Right renal pelvis (tissue), 4 donors: ENCODE results near the gene SRL. TPM values are rescaled to one million over a fixed set of nuclear protein-coding genes. Genes with fewer than 3 reads are reported as not detected.
"Not testable (repeated sequence)": the region's sequence is repeated elsewhere in the genome, so short reads cannot be mapped to it uniquely, and the experiment has no call there.

Experiments used
- DNase-seq, 4 donors: peaks; one replicate each; pipeline ENCODE4 v3.0.0-alpha.2; 2013; ENCODE audit warnings: low read depth in 4 of 4, low spot score in 3 of 4, missing footprints in 1 of 4
- polyA plus RNA-seq, 4 donors: library from polyadenylated mRNA; unstranded; fragments of 120-200 nt; gene quantifications; one replicate each; pipeline ENCODE4 v1.2.1, GENCODE V29; 2013; ENCODE audit not compliant: insufficient read length in 4 of 4

Gene SRL
- polyA plus RNA-seq, 4 donors: 1.2 to 1.7 (median 1.4) TPM

DNA sequence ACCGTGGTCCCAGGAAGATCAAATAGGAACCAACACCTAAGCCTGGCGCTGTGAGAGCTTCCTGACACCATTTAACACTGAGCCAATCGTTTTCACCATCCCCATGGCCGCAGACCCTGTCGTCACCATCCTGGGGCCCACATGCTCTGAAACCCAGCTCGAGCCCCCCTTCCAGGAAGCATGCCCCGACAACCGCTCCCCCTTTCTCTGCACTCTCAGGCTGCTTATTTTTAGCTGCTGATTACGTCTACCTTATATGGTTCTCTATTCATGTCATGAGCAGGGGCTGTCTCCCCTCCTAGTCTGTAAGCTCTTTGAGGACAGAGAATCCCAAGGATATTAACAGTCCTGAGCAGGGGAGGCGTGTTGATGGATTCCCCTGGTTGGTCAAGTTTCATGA is 10.5 kb downstream of the SRL start:
- DNase-seq: no peak

GRCh38 chr16:4227040-4227332 is 14.9 kb downstream of the SRL start:
- no peak for DNase-seq

DNA sequence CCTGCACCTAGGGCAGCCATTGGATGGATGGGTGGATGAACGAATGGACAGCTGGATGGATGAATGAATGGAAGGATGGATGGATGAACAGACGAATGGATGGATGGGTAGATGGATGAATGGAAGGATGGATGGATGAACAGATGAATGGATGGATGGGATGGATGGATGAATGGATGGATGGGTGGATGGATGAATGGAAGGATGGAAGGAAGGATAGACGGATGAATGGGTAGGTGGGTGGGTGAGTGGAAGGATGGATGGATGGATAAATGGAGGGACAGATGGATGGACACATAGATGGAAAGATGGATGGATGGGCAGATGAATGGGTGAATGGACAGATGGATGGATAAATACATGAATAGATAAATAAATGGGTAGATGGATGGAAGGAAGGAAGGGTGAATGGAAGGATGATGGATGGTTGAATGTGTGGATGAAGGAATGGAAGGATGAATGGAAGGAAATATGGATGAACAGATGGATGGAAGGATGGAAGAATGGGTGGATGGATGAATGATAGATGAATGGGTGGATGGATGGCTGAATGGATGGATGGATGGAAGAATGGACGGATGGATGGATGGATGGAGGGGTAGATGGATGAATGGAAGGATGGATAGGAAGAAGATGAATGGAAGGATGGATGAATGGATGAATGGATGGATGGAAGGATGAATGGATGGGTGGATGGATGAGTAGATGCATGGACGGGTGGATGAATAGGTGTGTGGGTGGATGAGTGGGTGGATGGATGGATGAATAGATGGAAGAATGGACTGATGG is 15.4 kb downstream of the SRL start:
- DNase-seq: no peak

DNA sequence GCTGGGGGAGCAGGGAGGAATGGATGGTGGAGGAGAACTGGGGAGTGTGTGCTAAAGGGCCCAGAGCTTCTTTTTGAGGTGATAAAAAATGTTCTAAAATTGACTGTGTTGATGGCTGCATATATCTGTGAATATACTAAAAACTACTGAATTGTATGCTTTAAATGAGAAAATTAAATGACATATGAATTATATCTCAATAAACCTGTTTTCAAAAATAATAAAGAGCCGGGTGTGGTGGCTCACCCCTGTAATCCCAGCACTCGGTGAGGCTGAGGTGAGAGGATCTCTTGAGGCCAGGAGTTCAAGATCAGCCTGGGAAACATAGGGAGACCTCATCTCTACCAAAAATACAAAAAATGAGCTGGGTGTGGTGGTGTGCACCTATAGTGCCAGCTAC is 16.8 kb downstream of the SRL start:
- no peak for DNase-seq

DNA sequence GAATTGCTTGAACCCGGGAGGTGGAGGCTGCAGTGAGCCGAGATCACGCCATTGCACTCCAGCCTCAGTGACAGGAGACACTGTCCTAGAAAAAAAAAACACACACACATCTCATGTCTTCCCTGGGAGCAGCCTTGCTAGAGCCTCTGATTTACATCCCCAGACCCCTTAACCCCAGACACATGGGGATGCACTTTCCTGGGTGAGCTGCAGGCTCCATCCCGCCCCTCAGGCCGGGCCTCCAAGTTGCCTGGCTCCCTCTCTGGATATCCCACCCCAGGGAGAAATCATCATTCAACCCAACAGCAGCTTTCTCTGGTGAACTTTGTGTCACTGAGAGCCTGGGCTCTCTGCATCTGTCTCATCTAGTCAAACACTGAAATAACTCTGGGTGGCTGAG is 21.5 kb downstream of the SRL start:
- no peak for DNase-seq

- no peak for DNase-seq
These were observed 23.7 kb downstream of the SRL start for GRCh38 chr16:4218202-4218601.

DNA sequence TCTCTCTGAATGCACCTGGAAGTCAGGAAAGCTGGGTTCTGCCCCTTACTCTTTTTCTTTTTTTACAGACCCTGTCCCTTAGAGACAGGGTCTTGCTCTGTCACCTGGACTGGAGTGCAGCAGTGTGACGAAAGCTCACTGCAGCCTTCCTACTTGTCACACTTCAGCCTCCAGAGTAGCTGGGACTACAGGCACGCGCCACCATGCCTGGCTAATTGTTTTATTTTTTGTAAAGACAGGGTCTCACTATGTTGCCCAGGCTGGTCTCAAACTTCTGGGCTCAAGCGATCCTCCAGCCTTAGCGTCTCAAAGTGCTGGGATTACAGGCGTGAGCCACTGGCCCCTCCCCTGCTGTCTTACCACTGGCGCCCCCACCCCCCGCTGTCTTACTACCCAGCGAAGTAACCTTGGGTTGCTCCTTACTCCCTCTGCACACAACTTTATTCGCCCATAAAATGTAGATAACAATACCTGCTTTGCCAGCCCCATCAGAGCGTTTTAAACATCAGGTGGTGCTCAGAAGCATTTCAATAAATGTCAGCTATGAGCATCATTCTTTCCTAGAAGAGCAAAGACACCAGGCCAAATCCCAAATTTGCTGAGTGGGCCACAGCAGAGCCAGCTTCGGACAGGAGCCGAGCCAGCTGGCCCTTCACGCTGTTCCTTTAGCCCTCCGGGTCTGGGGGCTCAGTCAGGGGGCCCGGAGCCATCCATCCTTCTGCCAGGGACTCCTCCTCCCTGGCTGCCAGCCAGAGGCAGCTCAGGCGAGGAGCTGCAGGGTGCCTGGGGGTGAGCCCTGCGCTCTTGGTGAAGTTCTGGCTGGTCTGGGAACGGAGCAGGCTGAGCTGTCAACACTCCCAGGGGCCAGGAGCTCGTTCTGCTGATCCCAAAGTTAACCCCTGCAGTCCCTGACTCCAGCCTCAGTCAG is 24.4 kb downstream of the SRL start:
- no peak for DNase-seq

GRCh38 chr16:4216596-4216995 is 25.3 kb downstream of the SRL start:
- no peak for DNase-seq

GRCh38 chr16:4215106-4215505 is 26.8 kb downstream of the SRL start:
- no peak for DNase-seq

GRCh38 chr16:4214215-4214621 is 27.7 kb downstream of the SRL start:
- no peak for DNase-seq

- no peak for DNase-seq
These were observed 28.1 kb downstream of the SRL start for GRCh38 chr16:4213737-4214136.

DNA sequence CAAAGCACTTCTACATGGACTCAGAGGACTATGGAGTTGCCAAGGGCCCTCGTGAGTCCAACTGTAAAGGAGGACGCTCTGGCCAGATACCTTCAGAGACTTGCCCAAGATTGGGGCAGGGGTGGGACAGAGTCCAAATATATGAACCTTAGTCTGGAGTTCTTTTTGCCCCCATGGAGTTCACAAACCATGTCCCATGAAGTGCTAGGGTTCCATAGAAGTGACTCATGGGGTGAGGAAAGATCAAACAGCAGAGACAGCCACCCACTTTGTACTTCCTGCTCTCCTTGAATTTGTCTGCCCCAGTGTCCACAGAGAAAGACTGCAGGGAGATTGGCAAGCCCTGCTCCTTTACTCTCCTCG is 29.0 kb downstream of the SRL start:
- DNase-seq: no peak

- no peak for DNase-seq
These were observed 29.5 kb downstream of the SRL start for GRCh38 chr16:4212211-4212933.

- not testable (repeated sequence) for DNase-seq
These were observed 30.3 kb downstream of the SRL start for GRCh38 chr16:4211445-4212210.

DNA sequence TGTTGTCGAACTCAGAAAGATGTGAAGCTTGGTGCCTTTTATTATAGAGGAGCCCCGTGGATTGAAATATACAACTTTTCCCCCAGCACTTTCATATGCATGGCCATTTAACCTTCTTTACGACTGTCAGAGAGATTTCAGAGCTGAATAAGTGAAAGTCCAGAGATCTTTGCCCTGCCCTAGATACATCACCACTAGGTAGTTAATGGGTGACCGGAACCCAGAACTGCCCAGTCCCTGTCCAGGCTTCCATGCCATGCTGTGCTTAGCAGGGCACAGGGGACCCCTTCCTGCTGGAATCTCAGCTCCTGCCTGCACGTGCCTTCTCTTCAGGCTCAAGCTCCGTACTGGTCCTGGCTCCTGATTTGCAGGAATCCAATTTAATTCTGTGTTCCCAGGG is 32.2 kb downstream of the SRL start:
- DNase-seq: no peak

DNA sequence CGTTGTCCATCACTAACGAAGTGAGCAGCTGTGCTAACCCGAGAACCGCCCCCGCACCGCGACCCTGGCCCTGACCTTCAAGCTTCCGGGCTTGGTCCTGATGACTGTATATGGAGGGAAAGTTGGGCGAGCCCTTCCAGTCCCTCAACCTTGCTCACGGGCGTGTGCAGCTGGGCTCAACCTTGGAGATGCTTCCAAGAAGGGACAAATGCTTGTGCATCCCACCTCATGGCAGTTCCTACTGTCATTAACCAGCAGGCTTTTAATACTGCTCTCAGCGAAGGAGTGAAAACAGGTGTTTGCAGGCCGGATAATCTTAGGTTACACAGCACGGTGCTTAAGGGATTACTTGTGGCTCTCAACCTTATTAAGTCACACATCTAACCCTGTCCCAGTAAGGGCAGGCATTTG is 33.5 kb downstream of the SRL start:
- no peak for DNase-seq

- no peak for DNase-seq
These were observed 34.1 kb downstream of the SRL start for GRCh38 chr16:4207683-4208340.

GRCh38 chr16:4207229-4207628 is 34.7 kb downstream of the SRL start:
- DNase-seq: no peak

DNA sequence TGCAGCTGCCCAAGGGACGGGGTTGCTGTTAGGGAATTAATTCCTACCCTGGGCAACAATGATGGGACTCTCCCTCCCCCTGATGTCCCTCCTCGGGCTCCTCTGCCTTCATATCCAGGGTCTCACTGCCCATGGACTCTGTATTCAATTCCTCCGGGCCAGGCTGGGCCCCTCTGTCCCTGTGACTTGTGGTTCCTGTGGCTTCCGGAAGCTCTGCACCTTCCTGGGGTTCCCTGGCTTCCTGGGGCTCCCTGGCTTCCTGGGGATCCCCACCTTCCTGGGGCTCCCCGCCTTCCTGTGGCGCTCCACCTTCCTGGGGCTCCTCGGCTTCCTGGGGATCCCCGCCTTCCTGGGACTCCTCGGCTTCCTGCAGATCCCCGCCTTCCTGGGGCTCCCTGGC is 35.2 kb downstream of the SRL start:
- DNase-seq: no peak

GRCh38 chr16:4205971-4206370 is 35.9 kb downstream of the SRL start:
- no peak for DNase-seq
